Measurements from ENCODE around the gene WWOX.

DNA sequence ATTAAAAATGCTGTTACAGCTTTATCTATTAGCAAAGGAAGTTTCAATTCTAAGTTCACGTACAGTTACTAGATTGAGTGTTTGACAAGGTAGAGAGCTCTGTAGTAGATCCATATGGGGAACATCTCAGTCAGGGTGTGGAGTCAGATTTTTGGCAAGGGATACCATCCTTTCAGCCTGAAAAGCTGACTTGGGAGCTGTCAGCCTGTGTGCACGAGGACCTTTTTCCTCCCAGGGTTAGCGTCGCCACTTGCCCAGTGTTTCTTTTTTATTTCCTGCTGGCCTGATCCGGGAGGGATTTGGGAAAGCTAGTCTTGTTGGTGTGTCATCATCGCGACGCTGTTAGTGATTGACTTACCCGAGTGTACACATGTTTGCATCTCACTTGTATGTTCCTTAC is 29.5 kb downstream of the WWOX start:
- TF ChIP-seq, protein P1, sequence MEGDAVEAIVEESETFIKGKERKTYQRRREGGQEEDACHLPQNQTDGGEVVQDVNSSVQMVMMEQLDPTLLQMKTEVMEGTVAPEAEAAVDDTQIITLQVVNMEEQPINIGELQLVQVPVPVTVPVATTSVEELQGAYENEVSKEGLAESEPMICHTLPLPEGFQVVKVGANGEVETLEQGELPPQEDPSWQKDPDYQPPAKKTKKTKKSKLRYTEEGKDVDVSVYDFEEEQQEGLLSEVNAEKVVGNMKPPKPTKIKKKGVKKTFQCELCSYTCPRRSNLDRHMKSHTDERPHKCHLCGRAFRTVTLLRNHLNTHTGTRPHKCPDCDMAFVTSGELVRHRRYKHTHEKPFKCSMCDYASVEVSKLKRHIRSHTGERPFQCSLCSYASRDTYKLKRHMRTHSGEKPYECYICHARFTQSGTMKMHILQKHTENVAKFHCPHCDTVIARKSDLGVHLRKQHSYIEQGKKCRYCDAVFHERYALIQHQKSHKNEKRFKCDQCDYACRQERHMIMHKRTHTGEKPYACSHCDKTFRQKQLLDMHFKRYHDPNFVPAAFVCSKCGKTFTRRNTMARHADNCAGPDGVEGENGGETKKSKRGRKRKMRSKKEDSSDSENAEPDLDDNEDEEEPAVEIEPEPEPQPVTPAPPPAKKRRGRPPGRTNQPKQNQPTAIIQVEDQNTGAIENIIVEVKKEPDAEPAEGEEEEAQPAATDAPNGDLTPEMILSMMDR (IDR thresholded peaks at IDR 0.05; ENCODE audit: poor library complexity) = no peak
- no peak for TF ChIP-seq EZH2 (IDR thresholded peaks at IDR 0.05; ENCODE audit: borderline replicate concordance)

All from hepatocyte (in vitro differentiated cells).